GM19468 (cell line): ENCODE measurements around the gene NUP93.

ENCODE experiments used
- ATAC-seq: cut with Tn5 transposase; IDR thresholded peaks from one replicate; pipeline ENCODE4 v1.9.1; 2021; ENCODE audit warnings: mild to moderate bottlenecking, moderate library complexity, moderate number of reproducible peaks; ENCODE audit not compliant: unreplicated experiment; ENCODE audit errors: extremely low read depth

Gene NUP93

GRCh38 chr16:56838622-56839337, 108.9 kb downstream of the NUP93 start:
- no peak for ATAC-seq

- no peak for ATAC-seq
Observed at GRCh38 chr16:56841233-56841632, 111.3 kb downstream of the NUP93 start.

- no peak for ATAC-seq
Observed at GRCh38 chr16:56841659-56842058, 111.7 kb downstream of the NUP93 start.

- ATAC-seq, result no peak
Observed at GRCh38 chr16:56842133-56842532, 112.2 kb downstream of the NUP93 start.

GRCh38 chr16:56844056-56844455, 114.1 kb downstream of the NUP93 start:
- ATAC-seq, result no peak

GRCh38 chr16:56847173-56847910, 117.4 kb downstream of the NUP93 start:
- ATAC-seq, result no peak

- no peak for ATAC-seq
Observed at GRCh38 chr16:56848029-56848936, 118.4 kb downstream of the NUP93 start.

- no peak for ATAC-seq
Observed at GRCh38 chr16:56848955-56849689, 119.2 kb downstream of the NUP93 start.

GRCh38 chr16:56849690-56850680, 120.1 kb downstream of the NUP93 start:
- ATAC-seq, result no peak

- no peak for ATAC-seq
Observed at GRCh38 chr16:56851671-56852400, 121.9 kb downstream of the NUP93 start.

GRCh38 chr16:56852401-56852730, 122.4 kb downstream of the NUP93 start:
- ATAC-seq, result no peak

GRCh38 chr16:56852968-56853367, 123.0 kb downstream of the NUP93 start:
- no peak for ATAC-seq

GRCh38 chr16:56855201-56855600, 125.3 kb downstream of the NUP93 start:
- ATAC-seq, result no peak

- ATAC-seq, result no peak
Observed at GRCh38 chr16:56855946-56856345, 126.0 kb downstream of the NUP93 start.

- ATAC-seq, result no peak
Observed at GRCh38 chr16:56856876-56857447, 127.0 kb downstream of the NUP93 start.

GRCh38 chr16:56858374-56858773, 128.4 kb downstream of the NUP93 start:
- ATAC-seq, result no peak

GRCh38 chr16:56859636-56860035, 129.7 kb downstream of the NUP93 start:
- no peak for ATAC-seq
